GM21515 (cell line): ENCODE measurements around the gene PPP1R13L.

Source experiments
- ATAC-seq: cut with Tn5 transposase; IDR thresholded peaks from one replicate; pipeline ENCODE4 v1.9.1; 2021; ENCODE audit not compliant: unreplicated experiment

PPP1R13L gene

GRCh38 chr19:45370410-45371204 is 34.3 kb downstream of the PPP1R13L start, which contains the start of gene ERCC2:
Gene ERCC2 (minus strand): TSS chr19:45370573. CDS start chr19:45370540, 33 bp downstream.
- peak; percentile 90 for ATAC-seq

GRCh38 chr19:45368737-45369340 is 36.0 kb downstream of the PPP1R13L start:
- ATAC-seq, result no peak

DNA sequence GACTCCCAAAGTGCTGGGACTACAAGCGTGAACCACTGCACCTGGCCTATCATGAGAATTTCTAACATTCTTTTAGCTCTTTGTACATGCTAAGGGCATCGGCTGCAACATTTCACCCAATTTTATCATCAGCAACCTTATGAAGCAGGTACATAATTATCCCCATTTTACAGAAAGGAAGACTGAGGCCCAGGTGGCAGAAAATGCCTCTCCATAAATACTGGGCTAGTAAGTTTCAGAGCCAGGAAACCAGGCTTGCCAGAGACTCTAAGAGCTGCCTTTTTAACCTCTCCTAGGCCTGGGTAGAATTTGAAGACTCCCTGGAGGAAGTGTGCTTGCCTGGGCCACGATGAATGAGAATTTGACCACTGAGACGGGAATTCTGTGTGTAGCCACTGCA is 36.7 kb downstream of the PPP1R13L start:
- no peak for ATAC-seq

DNA sequence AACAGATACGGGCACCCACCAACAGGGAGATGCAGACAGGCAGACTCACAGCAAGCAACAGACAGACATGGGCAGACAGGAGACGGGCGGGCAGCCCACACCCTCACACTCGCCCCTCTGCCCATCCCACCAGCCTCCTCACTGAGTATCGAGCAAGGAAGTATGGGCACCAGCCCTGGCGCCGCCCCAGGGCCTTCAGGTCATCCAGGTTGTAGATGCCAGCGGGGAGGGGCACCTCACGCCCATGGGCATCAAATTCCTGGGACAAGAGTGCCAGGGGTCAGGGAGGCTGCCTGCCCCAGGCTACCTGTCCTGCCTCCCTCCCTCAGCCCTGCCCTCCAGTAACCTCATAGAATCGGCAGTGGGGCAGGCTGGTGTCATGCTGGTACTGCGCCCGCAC is 40.2 kb downstream of the PPP1R13L start:
- ATAC-seq, result no peak

DNA sequence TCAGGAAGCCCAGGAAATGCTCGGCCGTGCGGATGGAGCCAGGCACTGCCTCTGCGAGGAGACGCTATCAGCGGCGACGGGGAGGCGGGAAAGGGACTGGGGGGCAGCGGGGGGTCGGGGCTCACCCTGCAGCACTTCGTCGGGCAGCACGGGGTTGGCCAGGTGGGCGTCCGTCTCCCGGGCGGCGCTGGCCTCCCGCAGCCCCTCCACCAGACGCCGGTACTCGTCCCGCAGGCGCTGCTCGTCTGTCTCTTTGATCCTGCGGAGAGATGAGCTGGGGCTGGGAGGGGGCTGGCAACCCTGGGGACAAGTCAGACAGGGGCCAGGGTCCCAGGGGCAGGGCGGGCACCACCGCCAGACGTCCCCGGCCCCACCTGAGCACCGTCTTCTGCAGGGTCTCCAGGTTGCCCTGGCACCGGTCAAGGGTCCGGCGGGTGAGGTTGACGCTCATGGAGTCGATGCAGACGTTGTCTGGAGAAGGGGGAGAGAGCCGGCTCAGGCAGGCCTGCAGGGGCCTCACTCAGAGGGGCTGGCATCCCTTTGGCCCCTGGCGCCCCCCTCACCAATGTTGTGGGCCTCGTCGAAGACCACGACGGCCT is 40.9 kb downstream of the PPP1R13L start:
- no peak for ATAC-seq

DNA sequence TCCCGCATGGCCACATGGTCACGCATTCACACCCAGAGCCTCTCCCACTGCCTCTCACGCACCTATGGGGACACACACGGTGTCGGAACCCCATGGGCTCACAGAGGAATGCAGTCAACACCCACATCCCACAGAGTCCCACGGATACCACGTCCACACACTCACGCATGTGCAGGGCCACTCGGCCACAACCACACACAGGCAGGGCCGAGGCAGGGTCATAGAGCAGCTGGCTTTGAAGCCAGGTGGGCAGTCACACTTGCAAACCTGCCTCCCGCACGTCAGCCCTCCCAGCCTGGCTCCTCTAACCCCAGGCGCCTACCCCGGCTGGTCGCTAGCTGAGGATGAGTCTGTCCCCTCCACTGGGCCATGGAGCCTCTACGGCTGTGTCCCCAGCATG is 42.6 kb downstream of the PPP1R13L start:
- ATAC-seq, result no peak

DNA sequence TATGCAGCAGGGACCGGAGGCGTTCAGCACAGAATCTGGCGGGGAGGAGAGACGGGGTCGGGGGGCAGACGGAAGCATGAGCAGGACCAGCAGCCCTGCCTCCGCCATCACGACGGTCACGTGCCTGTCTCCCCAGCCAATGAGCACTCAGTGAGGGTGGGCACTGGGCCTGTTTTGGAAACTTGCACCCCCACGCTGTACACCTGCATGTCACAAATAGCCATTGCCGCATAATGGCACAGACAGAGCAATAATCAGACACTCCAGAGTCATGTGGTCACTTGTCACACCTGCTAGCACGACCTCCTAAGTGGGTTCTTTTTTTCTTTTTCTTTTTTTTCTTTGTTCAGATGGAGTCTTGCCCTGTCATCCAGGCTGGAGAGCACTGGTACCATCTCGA is 43.3 kb downstream of the PPP1R13L start:
- no peak for ATAC-seq

GRCh38 chr19:45358213-45358792 is 46.6 kb downstream of the PPP1R13L start:
- no peak for ATAC-seq

- ATAC-seq, result no peak
Measured at GRCh38 chr19:45357445-45357783, 47.5 kb downstream of the PPP1R13L start.

GRCh38 chr19:45356760-45357444 is 48.0 kb downstream of the PPP1R13L start:
- ATAC-seq, result no peak

DNA sequence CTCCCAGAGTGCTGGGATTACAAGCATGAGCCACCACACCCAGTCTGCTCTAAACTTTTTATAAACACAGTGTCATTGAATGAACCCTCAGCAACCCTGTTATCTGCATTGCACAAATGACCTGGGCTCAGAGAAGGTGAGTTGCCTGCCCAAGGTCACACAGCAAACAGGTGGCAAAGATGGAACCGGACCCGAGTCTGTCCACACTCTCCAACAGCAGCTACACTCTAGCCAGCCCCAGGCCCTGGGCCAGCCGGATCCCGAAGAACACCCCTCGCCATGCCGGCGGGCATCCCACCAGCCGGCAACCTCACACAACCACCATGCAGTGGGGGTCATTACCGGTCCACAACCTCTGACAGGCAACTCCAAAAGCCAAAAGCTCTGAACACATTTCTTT is 49.0 kb downstream of the PPP1R13L start:
- ATAC-seq, result no peak

DNA sequence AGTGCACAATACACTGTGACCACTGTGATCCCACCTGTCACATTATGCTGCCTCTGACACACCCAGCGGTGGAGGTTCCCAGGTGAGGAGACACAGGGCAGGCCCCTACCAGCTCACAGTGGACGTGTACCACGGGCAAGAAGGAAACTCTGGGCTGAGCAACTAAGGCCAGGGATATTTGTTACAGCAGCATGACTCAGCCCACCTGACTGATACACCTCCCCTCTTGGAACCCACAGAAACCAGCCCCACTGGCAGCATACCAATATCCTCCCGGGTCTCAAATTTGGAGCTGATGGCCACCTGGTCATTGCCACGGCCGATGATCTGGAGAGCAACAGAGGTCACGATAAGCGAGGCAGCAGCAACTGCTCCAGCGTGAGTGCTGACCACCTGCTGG is 49.5 kb downstream of the PPP1R13L start:
- ATAC-seq, result no peak

- no peak for ATAC-seq
Measured at GRCh38 chr19:45354241-45354842, 50.5 kb downstream of the PPP1R13L start.

DNA sequence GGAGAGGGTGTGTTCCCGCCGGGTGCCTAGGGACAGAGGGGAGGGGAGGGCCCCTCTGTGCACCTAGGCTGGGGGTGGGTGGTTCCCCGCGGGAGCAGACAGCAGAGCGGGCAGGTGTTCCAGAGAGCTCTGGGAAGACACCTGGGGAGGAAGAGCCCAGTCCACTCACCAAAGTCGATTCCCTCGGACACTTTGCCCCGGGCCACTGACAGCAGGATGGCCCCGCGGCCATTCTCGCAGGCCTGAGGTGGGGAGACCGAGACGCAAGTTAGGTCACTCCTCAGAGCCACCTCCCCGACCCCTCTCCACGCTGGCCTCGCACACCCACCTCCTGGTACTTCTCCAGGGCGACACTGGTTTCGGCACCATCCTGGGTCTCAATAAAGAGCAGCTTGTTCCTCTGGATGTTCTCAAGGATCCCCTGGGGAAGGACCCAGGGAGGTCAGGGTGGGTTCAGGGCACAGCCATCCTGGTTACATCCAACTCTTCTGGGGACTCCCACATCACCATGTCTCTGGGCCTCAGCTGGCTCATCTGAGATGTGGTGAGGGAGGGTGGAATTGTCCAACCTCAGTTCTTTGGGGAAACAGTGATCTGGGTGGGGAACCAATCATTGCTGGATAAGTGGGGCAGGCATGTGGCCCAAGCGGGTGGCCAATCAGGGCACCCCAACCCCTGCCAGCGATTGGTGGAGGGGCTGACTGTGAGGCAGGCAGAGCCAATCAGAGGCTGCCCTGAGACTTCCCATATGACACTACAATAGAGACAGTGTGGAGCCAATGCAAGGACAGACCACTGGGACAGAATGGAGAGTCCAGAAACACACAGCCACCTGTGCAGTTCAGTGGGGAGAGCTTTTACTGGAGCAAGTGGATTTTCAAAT is 51.7 kb downstream of the PPP1R13L start:
- ATAC-seq, result no peak

DNA sequence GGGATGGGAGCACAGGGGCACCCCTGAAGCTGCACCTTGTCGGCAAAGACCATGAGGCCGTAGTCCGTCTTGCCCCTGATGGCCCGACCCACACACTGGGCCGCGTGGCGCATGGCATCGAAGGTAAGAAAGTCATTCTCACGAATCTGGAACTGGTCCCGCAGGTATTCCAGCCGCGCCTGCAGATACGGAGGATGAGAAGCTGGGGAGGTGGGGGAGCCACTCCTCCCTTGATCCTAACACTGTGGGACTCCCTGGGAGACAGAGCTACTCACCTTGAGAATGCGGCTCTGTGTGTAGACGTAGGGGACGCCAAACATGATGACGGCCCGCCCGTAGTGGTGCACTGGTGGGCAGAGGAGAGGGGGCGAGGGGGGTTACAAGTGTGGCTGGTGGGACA is 52.4 kb downstream of the PPP1R13L start:
- ATAC-seq, result no peak

DNA sequence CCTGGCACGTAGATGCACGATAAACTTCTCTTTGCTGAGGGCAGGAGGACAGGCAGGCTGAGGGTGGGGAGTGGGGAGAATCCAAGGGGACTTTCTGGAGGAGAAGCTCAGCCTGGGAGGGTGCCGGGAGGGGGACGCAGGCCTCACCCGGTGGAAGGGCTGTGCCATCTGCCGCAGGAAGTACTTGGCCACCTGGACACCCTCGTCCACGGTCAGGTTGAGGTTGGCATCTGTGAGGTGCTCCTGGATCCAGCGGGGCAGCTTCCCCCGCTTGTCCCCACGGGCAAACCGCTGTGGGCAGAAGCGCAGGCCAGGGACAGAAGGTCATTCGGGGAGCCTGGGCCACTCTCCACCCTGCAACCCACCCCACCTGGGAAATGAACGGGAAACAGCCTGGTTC is 52.8 kb downstream of the PPP1R13L start:
- ATAC-seq, result no peak

DNA sequence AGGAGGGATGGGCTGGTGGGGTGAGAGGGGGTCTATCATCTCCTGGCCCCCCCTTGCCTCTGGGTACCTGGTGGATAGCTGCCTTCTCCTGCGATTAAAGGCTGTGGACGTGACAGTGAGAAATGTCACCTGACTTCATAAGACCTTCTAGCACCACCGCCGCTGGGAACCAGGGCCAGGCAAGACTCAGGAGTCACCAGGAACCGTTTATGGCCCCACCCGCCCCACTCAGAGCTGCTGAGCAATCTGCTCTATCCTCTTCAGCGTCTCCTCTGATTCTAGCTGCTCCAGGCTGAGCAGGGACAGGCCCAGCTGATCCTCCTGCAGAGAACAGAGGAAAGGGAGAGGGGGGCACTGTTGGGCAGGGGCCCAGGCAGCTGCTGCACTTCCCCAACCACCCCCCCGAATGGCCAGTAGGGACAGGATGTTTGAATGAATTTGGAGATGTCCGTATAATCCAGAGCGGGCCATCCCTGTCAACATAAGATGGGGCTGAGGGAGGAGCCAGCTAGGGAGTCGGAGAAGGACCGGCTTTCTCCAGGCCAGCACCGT is 53.4 kb downstream of the PPP1R13L start:
- ATAC-seq, result no peak

DNA sequence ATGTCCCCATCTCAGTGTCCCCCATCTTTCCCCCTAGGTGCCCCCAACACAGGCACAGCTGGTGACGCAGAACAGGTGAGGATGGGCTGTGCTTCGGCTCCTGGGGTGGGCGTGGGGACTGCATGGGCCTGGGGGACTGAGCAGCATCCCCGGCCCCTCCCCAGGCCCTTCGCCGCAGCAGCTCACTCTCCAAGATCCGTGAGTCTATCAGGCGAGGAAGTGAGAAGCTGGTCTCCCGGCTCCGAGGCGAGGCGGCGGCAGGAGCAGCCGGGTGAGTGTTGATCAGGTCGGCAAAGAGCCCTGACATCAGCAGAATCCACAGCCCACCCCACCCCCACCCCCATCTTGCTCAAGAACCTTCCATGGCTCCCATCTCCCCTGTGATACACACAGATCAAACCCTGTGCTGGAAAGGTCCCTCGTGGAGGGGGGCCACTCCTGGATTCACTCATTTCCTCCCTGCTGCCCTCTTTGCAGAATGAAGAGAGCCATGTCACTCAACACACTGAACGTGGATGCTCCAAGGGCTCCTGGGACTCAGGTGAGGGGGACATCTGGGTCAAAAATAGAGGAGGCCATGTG is 54.3 kb downstream of the PPP1R13L start:
- no peak for ATAC-seq

GRCh38 chr19:45349430-45349941 is 55.4 kb downstream of the PPP1R13L start:
- no peak for ATAC-seq
